HCT116 (cell line): Measurements from ENCODE around the gene TMEM52. TPM values are rescaled to one million over a fixed set of nuclear protein-coding genes. Genes with fewer than 3 reads are reported as not detected.

Experiments used
- ATAC-seq: fragments of 200-7000 bp; cut with Tn5 transposase; 2 replicates; pipeline ENCODE4 v1.9.1; 2020; ENCODE audit warnings: mild to moderate bottlenecking, moderate library complexity
- BruUV-seq: library from RNA; stranded (reverse); fragments of 400-500 nt; replicated peaks from 2 replicates; lab custom pipeline; 2021; lab: Mats Ljungman, UMichigan
- CTCF ChIA-PET: fragments of 300-600 bp; sonication (Branson Sonifier 250); formaldehyde crosslinking; loops from one replicate; lab custom pipeline; 2021; ENCODE audit warnings: antibody characterized with exemption; lab: Charles Lee
- POLR2A ChIA-PET: fragments of 300-600, 350-600 bp; sonication (Branson Sonifier 250); formaldehyde crosslinking; loops from one replicate; lab custom pipeline; 2021; ENCODE audit warnings: antibody characterized with exemption; lab: Charles Lee
- RAD21 ChIA-PET, 2 experiments: fragments of 300-600 bp; sonication (Branson Sonifier 250); formaldehyde crosslinking; loops; one replicate each; lab custom pipeline; 2023; ENCODE audit warnings: low total read pairs in 2 of 2; ENCODE audit not compliant: uncharacterized antibody in 2 of 2, unreplicated experiment in 2 of 2, low non-redundant PET in 1 of 2; lab: Charles Lee
- DNase-seq: peaks from one replicate; pipeline ENCODE4 v3.0.0-alpha.2; 2010; ENCODE audit warnings: low read depth, low spot score
- H2AFZ ChIP-seq: fragments of 200-600 bp; shearing (Covaris generic), sonication (generic); 2 replicates; pipeline ENCODE4 v1.6.1; 2017; ENCODE audit warnings: low read depth, mixed run types, mixed read lengths, antibody characterized with exemption, low read length; ENCODE audit not compliant: poor library complexity, severe bottlenecking
- H3K27ac ChIP-seq: 2 replicates; pipeline ENCODE4 v1.5.1; 2012; ENCODE audit warnings: low read depth, low read length
- H3K27me3 ChIP-seq: fragments of 200-600 bp; sonication (generic); 2 replicates; pipeline ENCODE4 v1.6.1; 2016; ENCODE audit warnings: mixed run types, low read length, mixed read lengths; ENCODE audit not compliant: insufficient read depth
- H3K36me3 ChIP-seq, 2 experiments: fragments of 200-500 bp in 1 of 2; fragments of 200-600 bp in 1 of 2; sonication (Bioruptor generic) in 1 of 2; sonication (generic) in 1 of 2; 2 replicates each; pipeline versions ENCODE4 v1.5.1 to v1.6.1; 2014 to 2016; ENCODE audit warnings: low read length in 2 of 2, inconsistent platforms in 1 of 2, mixed read lengths in 1 of 2, mixed run types in 1 of 2; ENCODE audit not compliant: insufficient read depth in 2 of 2, control insufficient read depth in 1 of 2
- H3K4me1 ChIP-seq, 2 experiments: fragments of 200-600 bp in 1 of 2; sonication (generic) in 1 of 2; 2 replicates each; pipeline versions ENCODE4 v1.5.1 to v1.6.1; 2012 to 2017; ENCODE audit warnings: low read length in 2 of 2, inconsistent platforms in 1 of 2, mild to moderate bottlenecking in 1 of 2, mixed read lengths in 1 of 2, mixed run types in 1 of 2, moderate library complexity in 1 of 2; ENCODE audit not compliant: insufficient read depth in 2 of 2, control insufficient read depth in 1 of 2
- H3K4me2 ChIP-seq: fragments of 200-600 bp; sonication (generic); 2 replicates; pipeline ENCODE4 v1.6.1; 2017; ENCODE audit warnings: mixed run types, low read length, mixed read lengths
- H3K4me3 ChIP-seq, 2 experiments: fragments of 200-600 bp in 1 of 2; sonication (generic) in 1 of 2; replicated peaks in 1 of 2; 2 replicates each; pipeline ENCODE4 v1.5.1; 2011 to 2016; ENCODE audit warnings: low read length in 2 of 2, control low read depth in 1 of 2, low read depth in 1 of 2, mild to moderate bottlenecking in 1 of 2, mixed read lengths in 1 of 2, mixed run types in 1 of 2
- H3K79me2 ChIP-seq: fragments of 200-600 bp; sonication (generic); 2 replicates; pipeline ENCODE4 v1.6.1; 2017; ENCODE audit warnings: mild to moderate bottlenecking, mixed run types, low read length, moderate library complexity, mixed read lengths; ENCODE audit not compliant: insufficient read depth
- H3K9ac ChIP-seq: fragments of 200-600 bp; sonication (generic); 2 replicates; pipeline ENCODE4 v1.6.1; 2016; ENCODE audit warnings: low read length, mixed read lengths
- H3K9me2 ChIP-seq: fragments of 200-600 bp; sonication (generic), shearing (Covaris generic); 2 replicates; pipeline ENCODE4 v1.6.1; 2017; ENCODE audit warnings: mixed run types, mild to moderate bottlenecking, moderate library complexity; ENCODE audit not compliant: insufficient read depth
- H3K9me3 ChIP-seq, 2 experiments: fragments of 200-500 bp in 1 of 2; fragments of 200-600 bp in 1 of 2; sonication (Bioruptor generic) in 1 of 2; sonication (generic) in 1 of 2; 2 replicates each; pipeline ENCODE4 v1.6.1; 2014 to 2017; ENCODE audit warnings: low read length in 2 of 2, mixed read lengths in 2 of 2, inconsistent platforms in 1 of 2, low read depth in 1 of 2, mild to moderate bottlenecking in 1 of 2, mixed run types in 1 of 2, moderate library complexity in 1 of 2; ENCODE audit not compliant: control insufficient read depth in 1 of 2, insufficient read depth in 1 of 2
- H4K20me1 ChIP-seq: fragments of 200-600 bp; sonication (generic), shearing (Covaris generic); 2 replicates; pipeline ENCODE4 v1.6.1; 2017; ENCODE audit warnings: mixed run types, mild to moderate bottlenecking, moderate library complexity; ENCODE audit not compliant: insufficient read depth
- ATF3 ChIP-seq: IDR thresholded peaks from 2 replicates; pipeline ENCODE4 v1.6.1; 2012
- CBX3 ChIP-seq: IDR thresholded peaks from 2 replicates; pipeline ENCODE4 v1.6.1; 2012; ENCODE audit warnings: low read depth
- CEBPB ChIP-seq: IDR thresholded peaks from 2 replicates; pipeline ENCODE4 v1.6.1; 2012; ENCODE audit warnings: low read depth
- CTCF ChIP-seq, 3 experiments: fragments of 200-600 bp in 1 of 3; sonication (generic) in 1 of 3; IDR thresholded peaks in 2 of 3; conservative IDR thresholded peaks in 1 of 3; 2 replicates each; pipeline ENCODE4 v1.5.1; 2012 to 2017; ENCODE audit warnings: low read depth in 2 of 3, low read length in 2 of 3, antibody characterized with exemption in 1 of 3, borderline replicate concordance in 1 of 3, control low read depth in 1 of 3, mild to moderate bottlenecking in 1 of 3, mixed read lengths in 1 of 3, mixed run types in 1 of 3, moderate library complexity in 1 of 3; ENCODE audit not compliant: insufficient read depth in 1 of 3
- EGR1 ChIP-seq: IDR thresholded peaks from 2 replicates; pipeline ENCODE4 v1.6.1; 2012; ENCODE audit warnings: low read depth
- ELF1 ChIP-seq: IDR thresholded peaks from 2 replicates; pipeline ENCODE4 v1.6.1; 2012; ENCODE audit warnings: low read depth, borderline replicate concordance
- EZH2 ChIP-seq: fragments of 200-600 bp; sonication (generic); IDR thresholded peaks from 2 replicates; pipeline ENCODE4 v1.6.1; 2017; ENCODE audit warnings: antibody characterized with exemption, mixed run types
- EZH2phosphoT487 ChIP-seq: fragments of 200-600 bp; IDR thresholded peaks from 2 replicates; pipeline ENCODE4 v1.6.1; 2018; ENCODE audit warnings: antibody characterized with exemption, borderline replicate concordance
- FOSL1 ChIP-seq: IDR thresholded peaks from 2 replicates; pipeline ENCODE4 v1.6.1; 2012; ENCODE audit warnings: low read depth
- JUND ChIP-seq: IDR thresholded peaks from 2 replicates; pipeline ENCODE4 v1.6.1; 2012
- MAX ChIP-seq: IDR thresholded peaks from 2 replicates; pipeline ENCODE4 v1.6.1; 2012
- POLR2AphosphoS5 ChIP-seq: IDR thresholded peaks from 2 replicates; pipeline ENCODE4 v1.6.1; 2011; ENCODE audit warnings: mild to moderate bottlenecking, low read depth, low read length, moderate library complexity
- RAD21 ChIP-seq: IDR thresholded peaks from 2 replicates; pipeline ENCODE4 v1.6.1; 2012; ENCODE audit warnings: low read depth, mild to moderate bottlenecking
- SIN3A ChIP-seq: IDR thresholded peaks from 2 replicates; pipeline ENCODE4 v1.6.1; 2012; ENCODE audit warnings: low read depth
- TCF7L2 ChIP-seq: IDR thresholded peaks from 2 replicates; pipeline ENCODE4 v1.7.0; 2011; ENCODE audit warnings: borderline replicate concordance, inconsistent platforms; ENCODE audit not compliant: insufficient read depth, insufficient read length; ENCODE audit errors: extremely low read depth
- ZBTB33 ChIP-seq: IDR thresholded peaks from 2 replicates; pipeline ENCODE4 v1.6.1; 2011; ENCODE audit warnings: mild to moderate bottlenecking, low read length, moderate library complexity; ENCODE audit not compliant: insufficient replicate concordance; ENCODE audit errors: extremely low read depth
- ZFX ChIP-seq: fragments of 450-650 bp; IDR thresholded peaks from 2 replicates; pipeline ENCODE4 v1.6.1; 2017
- intact Hi-C: fragments of 100-400 bp; cut with micrococcal nuclease; formaldehyde crosslinking; loops from 2 replicates; pipeline ENCODE4 v1.10.0; 2022
- total RNA-seq: library from RNA; stranded (reverse); gene quantifications from one replicate; pipeline ENCODE4 v1.2.1, GENCODE V29; 2021; ENCODE audit not compliant: unreplicated experiment

Gene TMEM52
- total RNA-seq, 1 experiment from 2014 or later, result 27.5 TPM

GRCh38 chr1:1924849-1925248 lies 5.8 kb upstream of the TMEM52 start (continued):
- TF ChIP-seq ZBTB33 (no peak), MAX (no peak), SIN3A (no peak), POLR2AphosphoS5 (no peak), ELF1 (no peak), CEBPB (no peak), EZH2phosphoT487 (no peak), CTCF (IDR thresholded peaks at IDR 0.05 in 2 of 3, conservative IDR thresholded peaks at IDR 0.05 in 1 of 3; ENCODE audit: borderline replicate concordance in 1 of 3, insufficient read depth in 1 of 3, low read depth in 2 of 3, low read length in 2 of 3) (no peak), CBX3 (no peak)

- Histone ChIP-seq H3K36me3 (no peaks in the 10 kb centered on the region), H2AFZ (no peak overlapping the region), H3K79me2 (no peaks in the 10 kb centered on the region), H3K4me3 (no peak overlapping the region), H3K9me2 (no peaks in the 10 kb centered on the region), H3K27ac (no peak overlapping the region; the same call in 1 of the 2 replicates), H3K9me3 (no peaks in the 10 kb centered on the region), H3K27me3 (no peaks in the 10 kb centered on the region), H3K4me1 (peaks cover 6 to 10% of the 10 kb centered on the region in 2 experiments), H3K4me2 (no peak overlapping the region), H3K9ac (no peak overlapping the region), H4K20me1 (no peaks in the 10 kb centered on the region)
- POLR2A ChIA-PET, result no interaction called here
- TF ChIP-seq EZH2phosphoT487, result no peak
- no peak for TF ChIP-seq JUND
- no peak for TF ChIP-seq ATF3
- no peak for TF ChIP-seq ZFX
- no peak for TF ChIP-seq MAX
- TF ChIP-seq CBX3, result no peak
- no peak for TF ChIP-seq FOSL1
- no peak for TF ChIP-seq TCF7L2
- no peak for TF ChIP-seq RAD21
- TF ChIP-seq EZH2, result no peak
- no peak for TF ChIP-seq EGR1
- CTCF ChIA-PET, result no interaction called here
- intact Hi-C loops, result no loop called here
- ATAC-seq (no peak), DNase-seq (no peak)
- no TSS peak for BruUV-seq
- RAD21 ChIA-PET, result no interaction called here
Measured at GRCh38 chr1:1924386-1924785, 5.3 kb upstream of the TMEM52 start.
